Activated CD4-positive, alpha-beta T cell treated with anti-CD3 and anti-CD28 coated beads, Interleukin-2, Interleukin-6, amounts not matched to agents 100 ng/mL and 50 ng/mL, durations not matched to agents 16 hours and 8 hours (primary cell): ENCODE data around the gene GALNT16.

Experiments
- DNase-seq: peaks from one replicate; pipeline ENCODE4 v3.0.0-alpha.2; 2020

GALNT16 gene

GRCh38 chr14:69318901-69319475 is 59.0 kb downstream of the GALNT16 start:
- DNase-seq: no peak

DNA sequence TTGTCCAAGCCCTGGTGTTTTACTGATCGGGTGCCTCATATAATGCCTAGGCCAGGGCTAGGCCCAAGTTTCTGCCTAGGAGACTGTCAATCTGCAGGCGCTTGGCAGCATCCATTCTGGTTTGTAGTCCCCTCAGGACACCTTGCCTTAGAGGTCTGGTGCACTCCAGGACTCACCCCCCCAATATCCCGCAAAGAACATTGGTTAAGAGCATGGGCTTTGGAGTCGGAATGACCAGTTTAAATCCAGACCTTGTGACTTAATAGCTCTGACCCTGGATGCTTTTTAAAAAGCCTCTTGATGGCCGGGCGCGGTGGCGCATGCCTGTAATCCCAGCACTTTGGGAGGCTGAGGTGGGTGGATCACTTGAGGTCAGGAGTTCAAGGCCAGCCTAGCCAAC is 60.0 kb downstream of the GALNT16 start:
- no peak for DNase-seq

GRCh38 chr14:69320581-69321365 is 60.8 kb downstream of the GALNT16 start:
- DNase-seq: no peak

GRCh38 chr14:69321601-69322330 is 61.8 kb downstream of the GALNT16 start:
- DNase-seq: no peak

DNA sequence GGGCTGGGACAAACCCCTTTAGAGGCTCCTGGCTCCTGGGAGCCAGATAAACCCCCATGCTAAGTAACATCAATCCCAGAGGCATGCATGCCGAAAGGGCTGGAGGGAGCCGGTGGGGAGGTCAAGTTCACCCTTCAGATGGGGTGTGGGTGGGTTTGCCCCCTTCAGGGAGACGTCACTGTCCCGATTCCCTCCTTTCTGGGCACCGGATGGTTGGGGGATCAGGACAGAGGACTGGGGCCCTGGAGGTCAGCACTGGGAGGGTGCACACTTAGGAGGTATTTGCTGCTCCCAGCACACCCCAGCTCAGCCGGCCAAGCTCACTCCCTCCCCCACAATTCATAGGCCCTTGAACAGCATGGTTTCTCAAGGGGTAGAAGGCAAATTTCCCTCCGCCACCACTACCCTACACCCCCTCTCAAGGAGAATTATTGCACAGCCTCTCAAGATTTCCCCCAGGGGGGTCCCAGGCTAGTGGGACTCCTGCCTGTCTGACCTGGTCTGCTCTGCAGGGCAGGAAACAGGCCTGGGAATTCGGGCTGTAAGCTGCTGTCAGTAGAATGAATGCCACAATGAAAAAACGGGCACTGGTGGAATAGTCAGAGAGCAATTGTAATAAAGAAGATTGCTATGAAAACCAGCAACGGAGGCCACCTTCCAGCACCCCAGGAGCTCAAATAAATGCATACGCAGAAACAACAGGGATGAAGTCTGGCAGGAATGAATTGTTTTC is 63.5 kb downstream of the GALNT16 start:
- DNase-seq: no peak

- no peak for DNase-seq
These were observed 64.0 kb downstream of the GALNT16 start for GRCh38 chr14:69323999-69324282.

- no peak for DNase-seq
These were observed 64.5 kb downstream of the GALNT16 start for GRCh38 chr14:69324341-69324931.

DNA sequence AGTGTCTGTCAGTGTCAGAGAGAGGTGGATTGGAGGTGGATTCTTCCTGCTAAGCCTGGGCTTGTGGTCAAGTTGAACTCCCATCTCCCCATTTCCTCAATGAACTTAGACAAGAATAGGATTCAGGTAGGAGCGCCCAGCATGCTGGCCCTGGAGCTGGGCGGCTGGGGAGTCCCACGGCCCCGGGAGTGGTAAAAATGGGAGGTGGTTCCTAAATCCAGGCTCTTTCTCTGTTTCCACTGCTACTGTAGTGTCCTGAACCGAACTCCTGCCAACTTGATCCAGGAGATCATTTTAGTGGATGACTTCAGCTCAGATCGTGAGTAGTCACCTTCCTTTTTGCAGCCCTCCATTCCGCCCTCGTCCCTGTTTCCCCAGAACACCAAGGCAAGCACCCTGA is 65.1 kb downstream of the GALNT16 start:
- DNase-seq: no peak

GRCh38 chr14:69325646-69326265 is 65.8 kb downstream of the GALNT16 start:
- DNase-seq: no peak

GRCh38 chr14:69326611-69327010 is 66.7 kb downstream of the GALNT16 start:
- DNase-seq: no peak

DNA sequence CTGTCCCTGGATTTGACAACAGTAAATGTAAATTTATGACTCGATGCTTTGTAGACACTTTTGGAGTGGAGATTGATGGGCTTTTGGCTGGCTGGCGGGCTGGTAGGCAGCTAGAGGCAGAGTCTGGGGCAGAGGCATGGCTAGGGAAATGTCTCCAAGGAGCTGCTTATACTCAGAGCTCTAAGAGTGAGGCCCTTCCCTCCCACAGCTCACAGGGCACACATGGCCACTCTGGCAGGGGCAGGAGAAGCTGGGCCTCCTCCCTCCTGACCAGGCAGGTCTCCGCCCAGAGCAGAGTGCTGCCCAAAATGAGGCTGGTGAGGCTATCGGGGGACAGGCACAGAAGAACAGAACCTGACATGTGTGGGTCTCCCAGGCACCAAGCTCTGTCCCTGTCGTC is 67.5 kb downstream of the GALNT16 start:
- DNase-seq: no peak

- no peak for DNase-seq
These were observed 68.4 kb downstream of the GALNT16 start for GRCh38 chr14:69328317-69328716.

- DNase-seq: no peak
These were observed 68.8 kb downstream of the GALNT16 start for GRCh38 chr14:69328765-69329164.

DNA sequence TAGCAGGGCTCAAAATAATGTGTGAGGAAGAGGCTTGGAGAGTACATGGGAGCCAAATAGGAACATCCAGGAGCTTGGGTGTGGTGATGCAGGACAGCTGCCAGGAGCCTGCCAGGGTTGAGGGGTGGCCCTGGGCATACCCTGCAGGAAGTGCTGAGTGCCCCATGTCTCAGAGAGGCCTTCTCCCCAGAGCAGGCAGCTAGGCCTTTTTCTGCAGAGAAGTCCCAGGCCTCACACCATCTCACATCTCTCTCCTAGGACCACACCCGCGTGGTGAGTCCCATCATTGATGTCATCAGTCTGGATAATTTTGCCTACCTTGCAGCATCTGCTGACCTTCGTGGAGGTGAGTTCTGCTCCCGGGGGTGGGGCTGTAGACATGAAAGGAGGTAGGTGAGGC is 71.2 kb downstream of the GALNT16 start:
- no peak for DNase-seq

DNA sequence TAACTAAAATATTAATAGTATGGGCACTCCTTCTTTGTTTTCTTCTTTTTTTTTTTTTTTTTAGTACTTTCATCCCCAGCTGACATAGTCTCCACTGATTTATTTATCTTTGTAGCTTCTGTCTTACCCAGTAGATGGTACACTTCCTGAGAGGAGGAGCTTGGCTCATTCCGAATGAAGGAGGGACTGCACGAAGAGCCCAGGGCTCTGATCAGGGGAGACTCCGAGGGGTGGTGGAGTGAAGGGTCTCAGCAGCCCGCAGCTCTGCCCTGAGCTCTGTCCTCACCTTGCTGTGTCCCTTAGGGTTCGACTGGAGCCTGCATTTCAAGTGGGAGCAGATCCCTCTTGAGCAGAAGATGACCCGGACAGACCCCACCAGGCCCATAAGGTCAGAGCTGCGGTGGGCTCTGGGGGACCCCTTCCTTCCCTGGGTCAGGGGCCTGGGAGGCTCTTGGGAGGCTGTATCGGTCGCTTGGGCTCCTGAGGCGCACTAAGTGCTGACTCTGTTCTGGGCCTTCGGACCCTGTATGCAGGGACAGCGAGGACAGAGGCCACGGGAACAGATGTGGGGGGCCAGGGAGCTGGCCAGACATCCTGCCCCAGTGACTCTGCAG is 72.9 kb downstream of the GALNT16 start:
- DNase-seq: no peak

DNA sequence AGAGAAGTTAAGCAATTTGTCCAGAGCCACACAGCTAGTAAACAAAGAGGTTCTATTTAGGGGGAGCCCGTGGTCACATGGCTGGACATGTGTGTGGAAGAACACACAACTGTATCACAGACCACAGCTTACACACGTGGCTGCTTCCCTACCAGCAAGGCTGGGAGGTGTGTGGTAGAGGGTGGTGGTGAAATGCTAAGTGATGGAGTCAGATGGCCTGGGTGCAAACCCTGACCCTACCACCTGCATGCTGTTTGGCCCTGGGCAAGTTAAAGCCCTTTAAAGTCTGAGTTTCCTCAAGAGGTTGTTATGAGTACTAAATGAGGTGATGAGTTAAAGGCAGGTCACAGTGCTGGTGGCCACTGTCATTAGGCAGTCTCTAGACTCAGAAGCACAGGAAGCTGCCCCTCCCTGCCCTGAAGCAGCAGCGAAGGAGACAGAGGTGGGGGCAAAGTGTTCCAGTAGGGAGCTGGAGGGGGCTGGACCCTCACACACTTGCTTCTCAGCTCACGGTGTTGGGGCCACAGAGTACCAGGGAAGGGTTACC is 73.9 kb downstream of the GALNT16 start:
- no peak for DNase-seq

DNA sequence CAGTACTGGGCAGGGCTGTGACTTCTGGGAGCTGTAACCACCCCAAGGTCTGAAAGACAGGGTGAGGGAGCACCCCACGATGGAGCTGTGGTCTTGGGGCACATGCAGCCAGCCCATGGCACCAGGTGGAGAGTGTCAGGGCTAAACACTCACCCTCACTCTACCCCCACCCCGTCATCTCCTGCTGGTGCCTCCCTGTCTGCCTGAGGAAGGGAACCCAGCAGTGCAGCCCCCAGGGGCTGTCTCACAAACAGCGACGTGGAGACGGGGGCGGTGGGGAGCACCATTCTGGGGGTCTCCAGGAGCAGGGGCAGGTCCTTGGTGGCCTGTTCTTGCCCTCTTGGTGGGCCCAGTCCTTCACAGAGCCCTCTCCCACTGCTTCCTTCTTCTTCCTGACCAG is 74.6 kb downstream of the GALNT16 start:
- DNase-seq: no peak

DNA sequence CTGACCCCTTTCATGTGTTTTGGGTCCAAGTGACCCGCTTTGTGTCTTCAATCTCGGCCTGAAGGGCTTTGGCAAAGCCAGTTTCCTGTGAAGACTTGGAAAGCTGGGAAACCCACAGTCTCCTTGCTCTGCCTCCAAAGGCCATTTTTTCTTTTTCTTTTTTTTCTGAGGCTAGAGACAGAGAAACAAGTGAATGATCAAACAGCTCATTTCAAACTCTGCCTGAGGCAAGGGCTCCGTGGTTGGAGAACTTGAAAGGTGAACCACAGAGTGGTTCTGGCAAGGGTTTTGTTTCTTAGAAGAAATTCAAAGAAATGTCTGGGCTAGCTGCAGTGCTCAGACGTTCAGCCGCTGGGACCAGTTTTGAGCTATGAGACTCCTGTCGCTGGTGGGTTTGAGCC is 75.4 kb downstream of the GALNT16 start:
- DNase-seq: no peak

DNA sequence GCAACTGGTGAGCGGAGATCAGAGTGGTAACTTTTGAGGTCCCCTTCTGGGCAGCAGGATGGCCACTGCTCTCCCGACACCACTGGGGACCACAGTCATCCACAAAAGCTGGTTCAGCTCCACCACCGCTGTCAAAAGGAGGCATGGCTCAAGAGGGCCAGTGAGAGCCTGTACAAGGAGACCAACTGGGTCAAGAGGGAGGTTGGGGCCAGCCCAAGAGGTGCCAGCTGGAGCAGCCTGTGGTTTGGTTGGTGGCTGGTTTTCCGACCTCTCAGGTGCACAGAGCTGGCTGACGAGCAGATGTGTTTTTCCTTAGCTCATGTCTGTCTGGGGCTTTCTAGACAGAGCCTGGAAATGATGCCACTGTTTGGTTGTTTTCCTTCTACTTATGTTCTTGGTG is 78.0 kb downstream of the GALNT16 start:
- no peak for DNase-seq

GRCh38 chr14:69339426-69339825 is 79.5 kb downstream of the GALNT16 start:
- no peak for DNase-seq

- no peak for DNase-seq
These were observed 83.1 kb downstream of the GALNT16 start for GRCh38 chr14:69342928-69343525.

DNA sequence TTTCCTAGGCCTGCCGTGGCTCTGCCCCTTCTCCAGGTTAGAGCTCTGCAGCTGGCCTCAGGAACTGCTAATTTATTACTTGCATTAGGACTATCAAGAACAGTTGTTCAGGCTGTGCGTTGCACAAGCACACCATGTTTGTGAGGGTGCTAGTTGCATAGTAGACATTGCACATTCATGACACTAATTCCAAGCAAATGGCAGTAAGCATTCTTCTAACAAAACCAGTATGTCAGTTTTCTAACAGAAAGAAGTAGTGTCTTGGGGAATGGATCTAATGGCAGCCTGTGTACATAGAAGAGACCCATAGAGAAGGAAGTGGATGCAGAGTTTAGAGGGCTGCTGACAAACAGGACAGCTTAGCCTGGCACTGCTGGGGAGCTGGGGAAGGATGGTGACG is 84.2 kb downstream of the GALNT16 start:
- no peak for DNase-seq
